PC-3 (cell line): ENCODE results near the gene EMP2. TPM values are rescaled to one million over a fixed set of nuclear protein-coding genes. Genes with fewer than 3 reads are reported as not detected.

Source experiments
- ATAC-seq: fragments of 200-7000 bp; cut with Tn5 transposase; 2 replicates; pipeline ENCODE4 v1.9.1; 2020; ENCODE audit warnings: mild to moderate bottlenecking, moderate library complexity
- Bru-seq: library from RNA; stranded (reverse); fragments of 400-500 nt; gene quantifications from one replicate; lab custom pipeline; 2021; lab: Mats Ljungman, UMichigan
- BruChase-seq, 2 experiments: library from RNA; stranded (reverse); fragments of 400-500 nt; gene quantifications; one replicate each; lab custom pipeline; 2021; lab: Mats Ljungman, UMichigan
- BruUV-seq: library from RNA; stranded (reverse); fragments of 400-500 nt; replicated peaks from 2 replicates; lab custom pipeline; 2021; lab: Mats Ljungman, UMichigan
- CTCF ChIA-PET: fragments of 300-600 bp; sonication (Branson Sonifier 250); formaldehyde crosslinking; loops from one replicate; lab custom pipeline; 2022; ENCODE audit warnings: antibody characterized with exemption; lab: Charles Lee
- POLR2A ChIA-PET: fragments of 300-600 bp; sonication (Branson Sonifier 250); formaldehyde crosslinking; loops from one replicate; lab custom pipeline; 2022; ENCODE audit warnings: antibody characterized with exemption; ENCODE audit not compliant: unreplicated experiment; lab: Charles Lee
- DNase-seq: peaks from one replicate; pipeline ENCODE4 v3.0.0-alpha.2; 2015
- H2AFZ ChIP-seq: fragments of 300-600 bp; sonication (generic); 2 replicates; pipeline ENCODE4 v1.6.0; 2016; ENCODE audit warnings: antibody characterized with exemption, low read length
- H3F3A ChIP-seq: fragments of 300-600 bp; sonication (generic); one replicate; pipeline ENCODE4 v1.6.0; 2017; ENCODE audit warnings: antibody characterized with exemption, low read length, control low read depth, mild to moderate bottlenecking; ENCODE audit not compliant: unreplicated experiment
- H3K27ac ChIP-seq: fragments of 300-600 bp; sonication (generic); 2 replicates; pipeline ENCODE4 v1.5.1; 2016; ENCODE audit warnings: mild to moderate bottlenecking, low read length
- H3K27me3 ChIP-seq: fragments of 300-600 bp; sonication (generic); 2 replicates; pipeline ENCODE4 v1.6.1; 2016; ENCODE audit warnings: low read length, mixed read lengths
- H3K36me3 ChIP-seq: fragments of 300-600 bp; sonication (generic); 2 replicates; pipeline ENCODE4 v1.6.1; 2016; ENCODE audit warnings: low read depth, mixed run types, low read length, mixed read lengths
- H3K4me1 ChIP-seq: fragments of 300-600 bp; sonication (generic); 2 replicates; pipeline ENCODE4 v1.5.1; 2016; ENCODE audit warnings: low read length; ENCODE audit not compliant: insufficient read depth
- H3K4me2 ChIP-seq: fragments of 300-600 bp; sonication (generic); 2 replicates; pipeline ENCODE4 v1.6.0; 2016; ENCODE audit warnings: low read length
- H3K4me3 ChIP-seq: fragments of 300-600 bp; sonication (generic); 2 replicates; pipeline ENCODE4 v1.5.1; 2016; ENCODE audit warnings: mild to moderate bottlenecking, low read length, mixed read lengths
- H3K79me2 ChIP-seq: fragments of 300-600 bp; sonication (generic); 2 replicates; pipeline ENCODE4 v1.6.1; 2017; ENCODE audit warnings: low read length, mixed read lengths
- H3K9ac ChIP-seq: fragments of 300-600 bp; sonication (generic); 2 replicates; pipeline ENCODE4 v1.6.0; 2016; ENCODE audit warnings: mild to moderate bottlenecking, low read length
- H3K9me2 ChIP-seq: fragments of 300-600 bp; sonication (generic); replicated peaks from 2 replicates; pipeline ENCODE4 v1.6.1; 2016; ENCODE audit warnings: mixed run types, low read length, mixed read lengths
- H3K9me3 ChIP-seq: fragments of 300-600 bp; sonication (generic); 2 replicates; pipeline ENCODE4 v1.6.1; 2016; ENCODE audit warnings: low read length, mixed read lengths
- H4K20me1 ChIP-seq: fragments of 300-600 bp; sonication (generic); 2 replicates; pipeline ENCODE4 v1.6.1; 2016; ENCODE audit warnings: low read length, mixed read lengths
- CTCF ChIP-seq: fragments of 300-600 bp; sonication (generic); conservative IDR thresholded peaks from 2 replicates; pipeline ENCODE4 v1.5.1; 2017; ENCODE audit warnings: antibody characterized with exemption, low read depth, mild to moderate bottlenecking, low read length
- EZH2 ChIP-seq: fragments of 300-600 bp; sonication (generic); IDR thresholded peaks from one replicate; pipeline ENCODE4 v1.6.1; 2017; ENCODE audit warnings: antibody characterized with exemption, mild to moderate bottlenecking, low read length; ENCODE audit not compliant: unreplicated experiment
- EZH2phosphoT487 ChIP-seq: fragments of 300-600 bp; sonication (generic); IDR thresholded peaks from 2 replicates; pipeline ENCODE4 v1.6.1; 2018; ENCODE audit warnings: mild to moderate bottlenecking, antibody characterized with exemption, low read length, borderline replicate concordance
- intact Hi-C: fragments of 100-400 bp; cut with micrococcal nuclease; formaldehyde crosslinking; loops from 2 replicates; pipeline ENCODE4 v1.9.0; 2023
- long read RNA-seq: library from polyadenylated mRNA; unstranded; transcript quantifications from one replicate; pipeline ENCODE4 v2.0.0, GENCODE V29; 2021; ENCODE audit not compliant: unreplicated experiment
- total RNA-seq: library from RNA; depleted of rRNA; stranded (reverse); fragments of >200 nt; gene quantifications from 2 replicates; pipeline ENCODE4 v1.2.3, GENCODE V29; 2014; rRNA removed

The EMP2 gene, protein sequence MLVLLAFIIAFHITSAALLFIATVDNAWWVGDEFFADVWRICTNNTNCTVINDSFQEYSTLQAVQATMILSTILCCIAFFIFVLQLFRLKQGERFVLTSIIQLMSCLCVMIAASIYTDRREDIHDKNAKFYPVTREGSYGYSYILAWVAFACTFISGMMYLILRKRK
- total RNA-seq = 33.9 and 38.7 TPM in 2 replicates
- percentile 60 among the genes with signal in this experiment for Bru-seq, nascent RNA
- percentile 72 among the genes with signal in this experiment for BruChase-seq, experiment 1, labeled RNA remaining after a 6-hour chase
- percentile 57 among the genes with signal in this experiment for BruChase-seq, experiment 2, labeled RNA remaining after a 2-hour chase
- long read RNA-seq, full-length matches to known transcripts = 30 of 43 reads
- long read RNA-seq, partial matches to known transcripts = 1 of 43 reads
- long read RNA-seq, other reads (novel, unspliced or antisense) = 12 of 43 reads

DNA sequence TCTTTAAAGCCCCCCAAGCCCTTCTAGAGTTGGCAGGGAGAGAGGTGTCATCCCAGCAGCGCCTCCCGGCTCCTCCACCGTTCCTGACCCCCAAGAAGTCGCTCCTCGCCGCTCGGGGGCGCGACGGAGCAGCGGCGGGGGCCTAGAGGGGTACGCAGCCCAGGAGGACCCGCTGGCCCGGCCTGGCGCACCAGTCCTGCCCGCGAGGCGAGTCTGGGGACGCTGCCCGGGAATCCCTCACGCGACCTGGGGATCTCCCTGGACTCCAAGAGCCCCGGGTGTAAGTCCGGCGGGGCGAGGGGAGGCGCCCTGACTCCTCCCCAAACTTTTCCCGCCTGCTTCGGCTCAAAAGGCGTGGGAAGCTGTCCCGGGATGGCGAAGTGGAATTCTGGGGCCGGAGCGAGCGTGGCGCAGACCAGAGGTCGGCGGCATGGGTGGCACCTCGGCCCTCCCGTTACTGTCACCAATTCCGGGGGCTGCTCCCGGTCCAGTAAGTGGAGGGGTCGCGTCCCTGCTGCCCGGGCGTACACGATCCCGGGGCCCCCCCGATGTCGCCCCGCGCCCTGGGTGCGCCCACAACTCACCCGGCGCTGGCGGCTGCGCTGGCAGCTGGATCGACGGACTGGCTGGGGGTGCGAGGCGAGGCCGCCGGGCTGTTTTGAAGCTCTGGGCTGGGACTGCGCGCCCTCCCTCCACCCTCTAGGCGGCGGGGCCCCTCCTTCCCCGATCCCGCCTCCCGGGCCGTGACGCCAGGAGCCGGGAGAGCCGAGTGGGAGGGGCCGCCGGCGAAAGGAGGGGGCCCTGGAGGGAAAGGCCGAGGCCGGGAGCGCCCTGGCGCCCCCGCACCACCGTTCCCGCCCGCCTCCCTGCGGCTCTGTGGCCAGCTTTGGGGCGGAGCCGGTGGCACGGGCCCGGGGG lies at the start of gene EMP2:
EMP2 (minus strand) TSS at position 634 of the 918 bp plus-strand sequence. CDS start 32,981 bp downstream, outside the sequence.
- peak; percentile 76 for DNase-seq
- peak within 1 kb of the TSS; percentile 84 for H3K27ac ChIP-seq
- H3K9ac ChIP-seq = peak within 1 kb of the TSS; percentile 99
- H3K36me3 ChIP-seq = no peaks in the 10 kb centered on the region
- no TSS peak for BruUV-seq
- H2AFZ ChIP-seq = peak within 1 kb of the TSS; percentile 87
- H3K9me3 ChIP-seq = no peaks in the 10 kb centered on the region
- ATAC-seq = peak; percentile 66
- peak within 1 kb of the TSS; percentile 89 for H3K4me3 ChIP-seq
- H3K4me2 ChIP-seq = peak within 1 kb of the TSS; percentile 93
- H3K27me3 ChIP-seq = no peaks in the 10 kb centered on the region
- peaks cover 48% of the 10 kb centered on the region for H3K4me1 ChIP-seq
- H4K20me1 ChIP-seq = peaks cover 12% of the 10 kb centered on the region; the same call in 1 of the 2 replicates
- POLR2A ChIA-PET = interaction anchor here (0.7 kb wide), 1 partner anchor 46 kb away, joined by 3 read pairs; no protein-coding TSS in a partner anchor
- TF ChIP-seq EZH2phosphoT487 = no peak
- TF ChIP-seq CTCF = peak; percentile 67
- TF ChIP-seq EZH2 = no peak
- peaks cover 51% of the 10 kb centered on the region for H3K79me2 ChIP-seq
- no peaks in the 10 kb centered on the region for H3K9me2 ChIP-seq
- H3F3A ChIP-seq = peaks cover 2% of the 10 kb centered on the region
- intact Hi-C loops = loop anchor here (5.0 kb wide), 2 partner anchors 68 to 87 kb away; no protein-coding TSS in a partner anchor
- CTCF ChIA-PET = no interaction called here

DNA sequence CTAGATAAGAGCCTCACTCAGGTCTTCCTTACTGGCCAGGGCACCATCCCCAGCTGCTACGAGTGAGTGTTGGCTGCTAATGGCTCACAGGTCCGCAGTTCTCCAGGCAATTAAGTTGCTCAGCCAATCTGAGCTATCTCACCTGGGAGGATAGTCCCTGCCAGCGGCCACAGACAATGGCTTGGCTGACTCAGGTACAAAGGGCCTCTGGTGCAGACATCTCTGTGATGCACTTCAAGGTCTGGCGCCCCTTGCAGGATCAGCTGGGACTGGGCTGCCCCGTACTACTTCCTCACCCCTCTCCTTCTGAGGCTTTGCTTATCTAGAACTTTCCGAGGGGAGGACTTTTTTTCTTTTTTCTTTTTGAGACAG lies 49.2 kb upstream of the EMP2 start:
- no peaks in the 10 kb centered on the region for H3K27me3 ChIP-seq
- TF ChIP-seq EZH2 = no peak
- no peak for TF ChIP-seq CTCF
- TF ChIP-seq EZH2phosphoT487 = no peak
- H3K9me2 ChIP-seq = no peaks in the 10 kb centered on the region
- BruUV-seq = no TSS peak
- H3K9me3 ChIP-seq = no peaks in the 10 kb centered on the region
- no peaks in the 10 kb centered on the region for H4K20me1 ChIP-seq
- no peaks in the 10 kb centered on the region for H3K79me2 ChIP-seq
- no peaks in the 10 kb centered on the region for H3F3A ChIP-seq
- no peaks in the 10 kb centered on the region for H3K36me3 ChIP-seq
- ChIA-PET CTCF (no interaction called here), POLR2A (no interaction called here)
- H3K4me2 ChIP-seq = no peak overlapping the region
- ATAC-seq (no peak), DNase-seq (peak; percentile 3)
- H2AFZ ChIP-seq = no peak overlapping the region
- H3K9ac ChIP-seq = no peak overlapping the region
- H3K4me1 ChIP-seq = peaks cover 6% of the 10 kb centered on the region; the same call in 1 of the 2 replicates
- H3K4me3 ChIP-seq = no peak overlapping the region
- intact Hi-C loops = no loop called here
- no peak overlapping the region for H3K27ac ChIP-seq
